K562 (cell line): ENCODE results near the gene ZNF174. TPM values are rescaled to one million over a fixed set of nuclear protein-coding genes. Genes with fewer than 3 reads are reported as not detected.

Experiments
- BACH1 ChIP-seq: fragments of 200-800 bp; sonication (Bioruptor generic); IDR thresholded peaks from 2 replicates; pipeline ENCODE4 v1.6.1; 2016; ENCODE audit warnings: missing genetic modification characterization, missing compliant biosample characterization
- CC2D1A ChIP-seq: fragments of 450-650 bp; IDR thresholded peaks from 2 replicates; pipeline ENCODE4 v1.6.1; 2017; ENCODE audit warnings: mild to moderate bottlenecking
- COPS2 ChIP-seq: fragments of 450-650 bp; conservative IDR thresholded peaks from 2 replicates; pipeline ENCODE4 v1.6.1; 2016; ENCODE audit warnings: mild to moderate bottlenecking, moderate library complexity
- CTCFL ChIP-seq: IDR thresholded peaks from 2 replicates; pipeline ENCODE4 v1.6.1; 2011; ENCODE audit warnings: borderline replicate concordance, low read depth, mild to moderate bottlenecking, moderate library complexity, low read length; ENCODE audit not compliant: insufficient read depth, poor library complexity, severe bottlenecking
- FOXM1 ChIP-seq, 2 experiments: fragments of 450-650 bp in 1 of 2; sonication (generic) in 1 of 2; formaldehyde crosslinking in 1 of 2; IDR thresholded peaks; 2 replicates each; pipeline versions ENCODE4 v1.6.1 to v1.9.0; 2017 to 2022; ENCODE audit warnings: low read depth in 2 of 2, mild to moderate bottlenecking in 2 of 2, missing genetic modification reagents in 1 of 2, moderate library complexity in 1 of 2
- GATAD2B ChIP-seq: fragments of 450-650 bp; IDR thresholded peaks from 2 replicates; pipeline ENCODE4 v1.6.1; 2017; ENCODE audit warnings: mild to moderate bottlenecking, borderline replicate concordance
- MEIS2 ChIP-seq: fragments of 450-650 bp; IDR thresholded peaks from 2 replicates; pipeline ENCODE4 v1.6.1; 2014; ENCODE audit warnings: mild to moderate bottlenecking; ENCODE audit not compliant: partially characterized antibody
- MTA1 ChIP-seq: fragments of 450-650 bp; IDR thresholded peaks from 2 replicates; pipeline ENCODE4 v1.6.1; 2017; ENCODE audit warnings: borderline replicate concordance
- MXI1 ChIP-seq: IDR thresholded peaks from 2 replicates; pipeline ENCODE4 v1.6.1; 2011; ENCODE audit warnings: low read depth, mild to moderate bottlenecking, improper control_type of control experiment, low read length
- NCOR1 ChIP-seq: fragments of 450-650 bp; IDR thresholded peaks from 2 replicates; pipeline ENCODE4 v1.6.1; 2016; ENCODE audit warnings: mild to moderate bottlenecking, moderate library complexity
- NR2C2 ChIP-seq, 2 experiments: fragments of 200-800 bp in 1 of 2; sonication (Bioruptor generic) in 1 of 2; sonication (generic) in 1 of 2; formaldehyde crosslinking in 1 of 2; IDR thresholded peaks; 2 replicates each; pipeline versions ENCODE4 v1.6.1 to v1.8.0; 2016 to 2022; ENCODE audit warnings: mild to moderate bottlenecking in 1 of 2, missing compliant biosample characterization in 1 of 2, missing genetic modification characterization in 1 of 2, missing genetic modification reagents in 1 of 2
- PHB2 ChIP-seq: fragments of 450-650 bp; IDR thresholded peaks from 2 replicates; pipeline ENCODE4 v1.6.1; 2017; ENCODE audit warnings: low read depth
- RREB1 ChIP-seq: fragments of 250-450 bp; sonication (Bioruptor Pico); IDR thresholded peaks from 2 replicates; pipeline ENCODE4 v1.4.0; 2020
- SMARCC2 ChIP-seq: fragments of 450-650 bp; IDR thresholded peaks from 2 replicates; pipeline ENCODE4 v1.6.1; 2017; ENCODE audit warnings: antibody characterized with exemption, moderate library complexity, mild to moderate bottlenecking, low read depth
- TBP ChIP-seq: optimal IDR thresholded peaks from 2 replicates; pipeline ENCODE3; 2011; ENCODE audit warnings: low read depth, low read length, improper control_type of control experiment
- TCF3 ChIP-seq: sonication (generic); formaldehyde crosslinking; IDR thresholded peaks from 2 replicates; pipeline ENCODE4 v1.4.0; 2020; ENCODE audit warnings: mild to moderate bottlenecking, missing genetic modification reagents
- ZNF197 ChIP-seq: fragments of 200-800 bp; sonication (Bioruptor generic); IDR thresholded peaks from 2 replicates; pipeline ENCODE4 v1.6.1; 2016; ENCODE audit warnings: low read depth, missing genetic modification characterization, missing compliant biosample characterization
- ZNF75A ChIP-seq: fragments of 450-650 bp; formaldehyde crosslinking; IDR thresholded peaks from 2 replicates; pipeline ENCODE4 v1.4.0; 2020; ENCODE audit warnings: mild to moderate bottlenecking
- ZNF766 ChIP-seq: fragments of 200-800 bp; sonication (Bioruptor generic); conservative IDR thresholded peaks from 2 replicates; pipeline ENCODE4 v1.6.1; 2016; ENCODE audit warnings: missing genetic modification characterization, missing compliant biosample characterization
- polyA plus RNA-seq, 8 experiments: library from polyadenylated mRNA; depleted of rRNA in 4 of 8; stranded (reverse) in 5 of 8; unstranded in 3 of 8; fragments of >200 nt; fragmentation: Nextera tagmentation in 2 of 8; fragmentation: Illumina TruSeq in 1 of 8; extraction: Ambion mirVana in 2 of 8; extraction: Trizol in 1 of 8; gene quantifications; 2 replicates each; pipeline versions ENCODE4 v1.2.1 to v1.2.3, GENCODE V29; 2011 to 2014; ENCODE audit warnings: inconsistent platforms in 1 of 8, missing spikeins in 1 of 8
- total RNA-seq, 7 experiments: library from RNA; depleted of rRNA in 6 of 7; stranded (reverse); fragments of >200 nt in 6 of 7; fragmentation: Illumina TruSeq in 2 of 7; extraction: Trizol in 2 of 7; gene quantifications; 2 replicates each; pipeline versions ENCODE4 v1.2.1 to v1.2.3, GENCODE V29; 2011 to 2021; ENCODE audit warnings: low replicate concordance in 1 of 7
- TF ChIP-seq, protein P1 (sequence below): fragments of 250-450 bp; sonication (Bioruptor Pico); IDR thresholded peaks from 2 replicates; pipeline ENCODE4 v1.8.0; 2022; ENCODE audit warnings: moderate library complexity, mild to moderate bottlenecking, inconsistent platforms

The ZNF174 gene
- total and polyA plus RNA-seq, 9 of the 15 experiments (the other 6 are each of a cell fraction or from before 2014, with no cell fraction given), result 5.1 to 19.1 (median 12.5) TPM

DNA sequence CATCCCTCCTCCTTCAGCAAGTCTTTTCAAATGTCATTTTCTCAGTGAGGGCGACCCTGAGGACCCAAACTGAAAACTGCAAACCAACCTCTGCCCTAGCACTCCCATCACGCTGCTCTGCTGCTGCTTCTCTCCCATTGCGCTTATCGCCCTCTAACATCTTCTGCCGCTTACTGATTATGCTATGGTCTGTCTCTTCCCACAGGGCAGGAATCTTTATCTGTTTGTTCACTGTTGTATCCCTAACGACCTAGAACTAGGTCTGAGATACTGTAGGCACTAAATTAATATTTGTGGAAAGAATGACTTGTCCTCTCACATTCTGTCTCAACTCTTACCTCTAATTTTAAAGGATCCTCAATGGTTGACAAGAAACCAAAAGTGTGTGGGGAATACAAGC, 12.7 kb upstream of the ZNF174 start (continued):
- TF ChIP-seq CTCFL, result no peak
- TF ChIP-seq SMARCC2, result peak; percentile 82
- peak; percentile 87 for TF ChIP-seq NCOR1
- TF ChIP-seq COPS2, result no peak
- TF ChIP-seq GATAD2B, result peak; percentile 43; the same call in 1 of the 2 replicates
- peak; percentile 19 for TF ChIP-seq TBP
- TF ChIP-seq ZNF75A (CRISPR knock-in tag), result peak; percentile 78
- no peak for TF ChIP-seq MXI1
- TF ChIP-seq, protein P1, sequence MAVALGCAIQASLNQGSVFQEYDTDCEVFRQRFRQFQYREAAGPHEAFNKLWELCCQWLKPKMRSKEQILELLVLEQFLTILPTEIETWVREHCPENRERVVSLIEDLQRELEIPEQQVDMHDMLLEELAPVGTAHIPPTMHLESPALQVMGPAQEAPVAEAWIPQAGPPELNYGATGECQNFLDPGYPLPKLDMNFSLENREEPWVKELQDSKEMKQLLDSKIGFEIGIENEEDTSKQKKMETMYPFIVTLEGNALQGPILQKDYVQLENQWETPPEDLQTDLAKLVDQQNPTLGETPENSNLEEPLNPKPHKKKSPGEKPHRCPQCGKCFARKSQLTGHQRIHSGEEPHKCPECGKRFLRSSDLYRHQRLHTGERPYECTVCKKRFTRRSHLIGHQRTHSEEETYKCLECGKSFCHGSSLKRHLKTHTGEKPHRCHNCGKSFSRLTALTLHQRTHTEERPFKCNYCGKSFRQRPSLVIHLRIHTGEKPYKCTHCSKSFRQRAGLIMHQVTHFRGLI (CRISPR knock-in tag), result no peak
- TF ChIP-seq ZNF766 (CRISPR knock-in tag), result 0 out of 2 replicates have a peak, but pooled peaks have one; percentile 63
- no peak for TF ChIP-seq RREB1 (CRISPR knock-in tag)
- peak; percentile 89 for TF ChIP-seq TCF3 (CRISPR knock-in tag)
- peak; percentile 65 for TF ChIP-seq MEIS2
- TF ChIP-seq BACH1 (tag), result no peak
- 0 out of 2 replicates have a peak, but pooled peaks have one; percentile 56 for TF ChIP-seq PHB2
- TF ChIP-seq ZNF197 (CRISPR knock-in tag), result no peak
- peak; percentile 38; the same call in 1 of the 2 replicates for TF ChIP-seq CC2D1A
- peak; percentile 77; the same call in 1 of the 2 replicates for TF ChIP-seq FOXM1 (IDR thresholded peaks at IDR 0.05; ENCODE audit: low read depth)
- no peak for TF ChIP-seq FOXM1 (CRISPR knock-in tag; IDR thresholded peaks at IDR 0.05; ENCODE audit: low read depth)
- no peak for TF ChIP-seq NR2C2 (CRISPR knock-in tag; IDR thresholded peaks at IDR 0.05)
- TF ChIP-seq NR2C2 (tag; IDR thresholded peaks at IDR 0.05), result no peak
- TF ChIP-seq MTA1, result peak; percentile 59; the same call in 1 of the 2 replicates
